Stimulated activated CD4-positive, alpha-beta T cell treated with anti-CD3 and anti-CD28 coated beads, Interleukin-1b, Interleukin-23, amount 100 ng/mL, for 4 hours (primary cell): ENCODE data around the gene CHD2.

ENCODE experiments used
- DNase-seq, 2 donors: peaks; one replicate each; pipeline ENCODE4 v3.0.0-alpha.2; 2020; ENCODE audit warnings: low read depth in 2 of 2

CHD2 gene

DNA sequence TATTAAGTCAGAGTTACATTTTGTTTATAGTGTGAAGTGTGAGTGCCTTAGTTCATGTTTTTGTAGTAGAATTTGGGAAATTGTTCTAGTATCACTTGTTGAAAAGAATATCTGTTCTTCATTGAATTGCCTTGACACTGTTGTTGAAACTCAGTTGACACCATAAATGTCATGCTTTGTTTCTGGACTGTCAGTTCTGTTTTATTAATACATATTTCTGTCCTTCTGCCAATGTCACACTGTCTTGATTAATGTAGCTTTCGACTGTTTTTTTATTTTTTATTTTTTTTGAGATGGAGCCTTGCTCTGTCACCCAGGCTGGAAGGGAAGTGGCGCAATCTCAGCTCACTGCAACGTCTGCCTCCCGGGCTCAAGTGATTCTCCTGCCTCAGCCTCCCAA lies 59.1 kb downstream of the CHD2 start:
- DNase-seq, result no peak

DNA sequence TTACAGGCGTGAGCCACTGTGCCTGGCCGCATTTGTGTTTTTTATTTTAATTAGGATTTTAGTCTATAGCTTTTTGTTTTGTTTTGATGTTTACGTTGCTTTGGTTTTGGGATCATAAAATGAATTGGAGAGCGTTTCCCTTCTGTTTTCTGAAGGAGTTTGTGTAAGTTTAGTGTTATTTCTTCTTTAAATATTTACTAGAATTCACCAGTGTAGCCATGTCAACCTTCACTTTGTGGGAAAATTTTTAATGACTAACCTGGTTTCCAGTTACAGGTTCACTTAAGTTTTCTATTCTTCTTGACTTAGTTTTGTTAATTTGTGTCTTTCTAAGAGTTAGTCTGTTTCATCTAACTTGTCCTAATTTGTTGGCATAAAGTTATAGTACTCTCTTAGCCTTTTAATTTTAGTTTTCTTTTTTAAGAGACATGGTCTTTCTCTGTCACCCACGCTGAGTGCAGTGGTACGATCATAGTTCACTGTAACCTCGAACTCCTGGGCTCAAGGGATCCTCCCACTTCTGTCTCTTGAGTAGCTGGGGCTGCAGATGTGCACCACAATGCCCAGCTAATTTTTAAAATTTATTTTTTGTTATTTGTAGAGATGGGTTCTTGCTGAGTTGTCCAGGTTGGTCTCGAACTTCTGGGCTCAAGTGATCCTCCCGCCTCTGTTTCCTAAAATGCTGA lies 61.0 kb downstream of the CHD2 start:
- DNase-seq, result no peak

DNA sequence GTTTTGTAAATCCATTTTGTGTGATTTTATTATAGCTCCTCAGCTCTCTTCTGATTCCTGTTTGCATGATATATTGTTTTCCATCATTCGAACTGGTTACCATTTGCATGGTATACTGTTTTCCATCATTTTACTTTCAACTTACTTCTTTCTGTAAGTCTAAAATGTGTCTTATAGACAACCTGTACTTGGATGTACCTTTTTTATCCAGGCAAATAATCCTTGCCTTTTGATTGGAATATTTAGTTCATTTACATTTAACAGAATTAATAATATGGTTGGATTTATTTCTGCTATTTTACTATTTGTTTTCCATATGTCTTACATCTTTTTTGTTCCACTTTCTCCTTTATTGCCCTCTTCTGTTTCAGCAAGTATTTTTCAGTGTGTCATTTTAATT lies 62.8 kb downstream of the CHD2 start:
- no peak for DNase-seq

DNA sequence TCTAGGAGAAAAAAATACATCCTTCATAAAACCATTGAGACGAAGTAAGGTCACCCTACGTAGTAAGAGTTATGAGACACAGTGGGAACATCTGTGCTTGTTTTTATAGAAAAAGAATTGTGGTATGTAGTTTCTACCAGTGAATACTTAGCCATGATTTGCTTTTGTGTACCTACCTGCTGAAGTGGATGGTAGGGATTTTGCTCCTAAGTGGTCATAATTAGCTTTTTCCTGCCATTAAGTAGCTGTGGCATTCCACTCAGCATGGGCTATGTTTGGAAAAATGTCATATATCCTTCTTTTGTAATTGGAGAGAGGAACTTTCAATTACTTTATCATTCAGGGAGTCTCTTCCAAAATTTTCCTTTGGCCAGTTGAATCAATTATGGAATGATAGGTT lies 63.7 kb downstream of the CHD2 start:
- no peak for DNase-seq

DNA sequence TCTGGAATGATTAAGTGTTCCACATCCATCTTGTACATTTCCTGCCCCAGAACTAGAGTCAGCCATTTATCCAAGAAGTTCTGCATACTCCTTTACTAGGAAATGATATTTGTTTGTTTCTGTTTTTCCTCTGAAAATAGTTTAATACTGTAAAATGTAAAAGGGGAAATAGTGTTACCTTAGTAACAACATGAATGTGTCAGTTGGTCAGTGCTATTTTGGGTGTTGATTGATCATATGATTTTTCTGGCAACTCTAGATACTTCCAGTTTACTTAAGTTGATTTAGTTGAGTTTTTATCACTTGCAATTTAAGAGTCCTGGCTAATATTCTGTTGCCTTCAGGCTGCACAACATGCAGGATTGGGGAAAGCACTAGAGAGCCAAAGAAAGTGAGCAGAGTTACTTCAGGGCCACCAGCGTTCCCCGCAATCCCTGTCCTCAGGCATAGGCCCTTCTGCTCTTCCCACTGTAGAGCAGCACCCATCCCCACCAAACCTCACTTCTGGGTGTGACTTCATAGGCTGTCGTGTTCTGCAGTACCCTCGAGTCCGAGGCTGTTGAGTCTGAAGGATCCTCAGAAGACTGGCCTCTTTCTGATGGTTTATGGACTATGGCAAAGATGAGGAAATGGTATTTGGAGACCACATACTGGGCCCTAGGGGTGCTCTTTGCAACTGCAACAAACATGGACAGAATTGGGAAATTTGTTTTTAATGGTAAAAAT lies 69.0 kb downstream of the CHD2 start:
- no peak for DNase-seq

DNA sequence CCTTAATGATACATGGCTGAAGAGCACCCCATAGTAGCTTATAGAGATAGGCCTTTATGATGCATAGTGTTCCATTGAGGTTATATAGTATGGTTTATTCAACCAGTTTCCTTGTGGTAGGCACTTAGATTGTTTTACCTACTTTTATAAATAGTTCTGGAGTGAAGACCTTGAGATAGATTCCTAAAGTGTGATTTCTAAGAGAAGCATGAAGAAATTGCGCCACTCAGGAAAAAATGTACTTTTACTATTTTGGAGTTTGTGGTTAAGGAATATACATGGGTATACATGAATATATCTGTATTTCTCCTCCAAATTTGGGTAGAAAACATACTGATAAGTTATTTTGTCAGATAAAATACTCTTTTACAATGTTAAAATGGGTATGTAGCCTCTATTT lies 70.5 kb downstream of the CHD2 start:
- DNase-seq, result no peak

DNA sequence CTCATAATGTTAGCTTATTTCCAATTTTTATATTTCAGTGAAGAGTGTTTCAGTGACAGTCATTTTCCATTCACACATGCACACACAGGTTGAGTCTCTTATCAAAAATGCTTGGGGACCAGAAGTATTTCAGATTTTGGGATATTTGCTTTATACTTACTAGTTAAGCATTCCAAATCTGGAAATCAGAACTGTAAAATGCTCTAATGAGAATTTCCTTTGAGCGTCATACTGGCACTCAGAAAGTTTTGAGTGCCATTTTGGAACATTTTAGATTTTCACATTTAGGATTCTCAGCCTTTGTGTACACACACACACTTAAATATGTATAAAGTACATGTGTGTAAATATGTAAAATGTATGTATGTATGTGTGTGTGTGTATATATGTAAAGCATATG lies 71.0 kb downstream of the CHD2 start:
- DNase-seq, result no peak

DNA sequence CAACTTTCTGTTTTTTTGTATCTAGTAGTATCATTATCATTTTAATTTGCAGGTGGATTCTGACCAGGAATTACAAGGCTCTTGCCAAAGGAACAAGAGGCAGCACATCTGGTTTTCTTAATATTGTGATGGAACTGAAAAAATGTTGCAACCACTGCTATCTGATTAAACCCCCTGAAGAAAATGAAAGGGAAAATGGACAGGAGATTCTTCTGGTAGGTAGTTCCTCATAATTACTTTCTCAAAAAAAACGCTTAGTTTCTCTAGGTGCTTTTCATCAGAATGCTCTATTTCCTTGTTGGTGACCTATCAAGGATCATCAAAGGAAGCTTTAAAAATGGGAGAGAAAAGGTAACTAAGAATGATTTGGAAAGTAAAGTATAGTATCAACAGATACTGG lies 71.6 kb downstream of the CHD2 start:
- no peak for DNase-seq

DNA sequence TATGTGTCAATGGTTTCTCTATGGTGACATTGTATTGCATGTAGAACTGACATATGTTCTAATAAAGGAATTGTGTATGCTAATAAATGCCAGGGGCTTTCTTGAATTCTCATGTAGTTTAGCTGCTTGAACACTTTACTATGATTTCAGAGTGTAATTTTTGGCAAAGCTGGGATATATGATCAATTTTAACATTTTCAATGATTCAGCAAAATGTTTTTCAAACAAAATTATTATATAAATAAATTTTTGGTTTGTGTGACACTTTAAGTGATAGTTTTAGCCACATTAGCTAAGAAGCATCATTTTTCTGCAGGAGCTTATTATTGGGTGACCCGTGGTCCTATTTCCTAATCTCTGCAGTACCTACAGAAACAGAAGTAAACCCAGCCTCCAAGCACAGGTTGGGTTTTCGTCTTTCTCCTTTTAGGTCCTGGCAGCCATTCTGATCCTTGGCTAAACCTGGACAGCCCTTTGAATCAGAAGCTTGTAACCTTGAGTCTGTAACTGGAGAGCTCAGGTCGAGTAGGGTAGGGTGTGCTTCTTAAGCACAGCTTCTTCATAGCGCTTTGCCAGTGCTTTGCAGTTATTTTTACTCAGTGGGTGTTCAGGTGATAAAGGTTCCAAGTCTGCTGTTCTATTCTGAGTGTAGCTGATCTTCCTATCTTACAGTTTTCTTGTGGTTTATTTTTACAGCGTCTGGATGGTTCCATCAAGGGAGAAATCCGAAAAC lies 74.2 kb downstream of the CHD2 start:
- DNase-seq, result no peak

DNA sequence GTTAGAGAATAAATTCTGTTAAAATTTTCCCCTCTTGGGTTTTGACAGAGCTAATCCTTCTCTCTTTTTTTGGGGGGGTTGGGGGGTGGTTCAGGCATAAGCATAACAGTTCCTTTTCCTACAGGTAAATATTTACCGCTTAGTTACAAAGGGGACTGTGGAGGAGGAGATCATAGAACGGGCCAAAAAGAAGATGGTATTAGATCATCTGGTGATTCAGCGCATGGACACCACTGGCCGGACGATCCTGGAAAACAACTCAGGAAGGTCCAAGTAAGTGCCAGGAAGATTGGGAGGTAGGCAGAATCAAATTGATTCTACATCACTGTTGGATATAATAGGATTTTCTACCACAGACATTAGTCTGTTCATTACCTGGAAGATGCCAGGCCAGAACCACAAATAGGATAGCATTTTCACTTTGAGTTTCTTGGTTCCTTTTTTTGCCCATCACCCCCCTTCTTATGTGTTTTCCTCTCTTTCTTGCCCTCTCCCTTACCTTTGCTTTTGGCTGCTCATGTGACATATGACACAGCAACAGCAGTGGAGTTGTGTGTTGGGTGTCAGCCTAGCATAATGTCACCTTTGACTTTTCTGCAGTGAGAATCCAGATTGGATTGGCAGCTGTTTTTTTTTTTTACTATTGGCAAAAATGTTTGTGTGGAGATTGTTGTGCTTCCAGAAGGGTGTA lies 79.0 kb downstream of the CHD2 start:
- DNase-seq, result no peak

DNA sequence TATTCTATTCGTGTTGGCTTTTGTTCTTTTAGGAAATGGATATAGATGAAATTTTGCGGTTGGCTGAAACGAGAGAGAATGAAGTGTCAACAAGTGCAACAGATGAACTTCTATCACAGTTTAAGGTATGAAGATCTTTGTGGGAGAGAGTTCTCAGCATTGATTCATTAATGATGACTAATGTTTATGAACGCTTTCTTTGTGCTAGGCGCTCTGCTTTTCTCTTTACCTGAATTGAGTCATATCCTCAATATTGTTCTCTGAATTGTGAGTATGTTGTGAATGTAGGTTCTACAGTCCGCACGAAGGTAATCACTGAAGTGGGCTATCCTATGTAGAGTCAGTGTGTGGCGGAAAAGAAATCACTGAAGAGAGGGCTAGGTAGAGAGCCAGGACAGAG lies 81.2 kb downstream of the CHD2 start:
- DNase-seq, result no peak

DNA sequence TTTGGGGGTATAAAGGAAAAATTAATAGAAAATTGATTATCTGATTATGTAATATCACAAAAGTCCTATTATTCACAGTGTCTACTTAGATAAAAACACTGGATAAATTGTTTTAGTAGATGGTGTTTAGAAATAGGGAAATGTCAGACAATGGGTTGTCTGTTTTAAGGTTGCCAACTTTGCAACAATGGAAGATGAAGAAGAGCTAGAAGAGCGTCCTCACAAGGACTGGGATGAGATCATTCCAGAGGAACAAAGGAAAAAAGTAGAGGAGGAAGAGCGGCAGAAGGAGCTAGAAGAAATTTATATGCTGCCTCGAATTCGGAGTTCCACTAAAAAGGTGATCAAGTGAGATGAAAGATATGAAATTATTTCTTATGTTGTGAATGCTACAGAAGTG lies 84.0 kb downstream of the CHD2 start:
- no peak for DNase-seq

DNA sequence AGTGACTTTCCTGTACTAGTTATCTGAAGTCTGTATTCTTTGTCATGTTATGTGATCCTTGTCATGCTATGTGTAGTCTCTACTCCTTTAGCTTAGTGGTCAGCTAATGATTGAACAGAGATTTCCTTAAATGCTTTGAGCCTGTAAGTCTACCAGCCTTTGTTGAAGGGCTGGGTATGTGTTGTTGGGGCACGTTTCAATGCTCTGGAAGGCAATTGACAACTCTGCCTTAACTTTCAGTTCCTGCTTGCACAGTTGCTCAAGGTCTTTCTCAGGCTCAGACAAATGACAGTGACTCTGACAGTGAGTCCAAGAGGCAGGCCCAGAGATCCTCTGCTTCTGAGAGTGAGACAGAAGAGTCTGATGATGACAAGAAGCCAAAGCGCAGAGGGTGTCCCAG lies 89.3 kb downstream of the CHD2 start:
- DNase-seq, result no peak

DNA sequence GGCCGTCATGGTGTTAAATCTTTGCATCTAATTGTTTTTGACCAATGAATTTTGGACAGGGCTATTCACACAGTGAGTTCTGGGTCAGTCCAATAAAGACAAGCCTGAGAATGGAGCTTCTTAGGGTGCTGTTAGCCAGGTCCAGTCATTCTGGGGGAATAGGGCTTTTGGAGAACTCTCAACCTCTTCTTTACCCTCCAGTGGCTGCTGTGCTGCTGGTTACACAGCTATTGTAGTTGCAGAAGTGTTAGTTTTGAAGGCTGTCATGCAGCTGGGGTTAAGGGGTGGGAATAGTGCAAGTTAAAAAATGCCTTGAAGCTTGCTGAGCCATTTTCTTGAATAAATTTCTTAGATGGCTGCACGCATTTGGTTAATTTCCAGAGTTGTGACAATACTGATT lies 89.9 kb downstream of the CHD2 start:
- DNase-seq, result no peak

DNA sequence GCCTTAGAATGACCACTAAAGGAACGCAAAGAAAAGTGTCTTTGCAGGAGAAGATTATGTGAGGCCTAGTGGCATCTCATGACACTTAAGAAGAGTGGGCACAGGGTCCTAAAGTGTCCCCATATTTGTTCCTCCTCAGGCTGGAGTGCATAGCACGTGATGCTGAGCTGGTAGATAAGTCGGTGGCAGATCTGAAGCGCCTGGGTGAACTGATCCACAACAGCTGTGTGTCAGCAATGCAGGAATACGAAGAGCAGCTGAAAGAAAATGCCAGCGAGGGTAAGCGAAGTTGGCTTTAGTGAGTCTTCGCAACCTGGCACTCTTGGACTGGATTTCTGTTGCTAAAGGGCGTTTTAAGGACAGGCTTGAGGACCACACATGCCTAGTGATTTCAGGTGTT lies 92.6 kb downstream of the CHD2 start:
- no peak for DNase-seq

DNA sequence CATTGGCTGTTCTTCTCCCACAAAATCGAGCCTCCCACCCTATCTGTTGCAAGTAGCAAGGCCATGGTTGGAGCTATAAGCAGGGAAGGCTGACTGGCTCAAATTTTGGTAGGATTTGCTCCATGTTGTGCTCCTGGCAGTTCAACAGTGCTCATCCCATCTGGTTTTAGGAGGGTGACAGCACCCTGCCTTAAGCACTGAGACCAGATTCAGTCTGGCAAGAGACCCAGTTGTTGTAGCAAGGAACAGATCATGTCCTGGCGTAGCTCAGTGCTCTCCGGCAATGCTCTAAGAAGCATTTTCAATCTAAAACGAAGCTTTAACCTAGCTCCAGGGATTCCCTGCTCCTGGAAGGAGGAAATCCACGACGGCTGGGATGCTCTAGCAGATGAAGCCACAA lies 97.7 kb downstream of the CHD2 start:
- no peak for DNase-seq

DNA sequence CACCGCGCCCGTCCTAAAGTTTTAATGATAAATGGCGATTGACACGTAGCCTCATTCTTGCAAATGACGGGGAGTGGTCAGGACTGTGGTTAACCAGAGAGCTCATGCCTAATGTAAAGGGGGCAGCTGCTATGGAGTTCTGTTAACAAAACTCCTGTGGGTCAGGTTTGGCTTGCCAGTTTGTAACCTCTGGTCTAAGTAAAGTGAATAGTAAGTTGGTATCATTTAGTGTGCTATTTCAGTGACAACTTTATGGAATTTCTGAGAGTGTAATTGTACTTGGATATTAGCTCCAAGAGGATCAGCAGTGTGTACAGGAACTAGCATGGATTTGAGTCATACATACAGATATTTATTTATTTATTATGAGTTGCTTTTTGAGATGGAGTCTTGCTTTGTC lies 101.0 kb downstream of the CHD2 start:
- no peak for DNase-seq

DNA sequence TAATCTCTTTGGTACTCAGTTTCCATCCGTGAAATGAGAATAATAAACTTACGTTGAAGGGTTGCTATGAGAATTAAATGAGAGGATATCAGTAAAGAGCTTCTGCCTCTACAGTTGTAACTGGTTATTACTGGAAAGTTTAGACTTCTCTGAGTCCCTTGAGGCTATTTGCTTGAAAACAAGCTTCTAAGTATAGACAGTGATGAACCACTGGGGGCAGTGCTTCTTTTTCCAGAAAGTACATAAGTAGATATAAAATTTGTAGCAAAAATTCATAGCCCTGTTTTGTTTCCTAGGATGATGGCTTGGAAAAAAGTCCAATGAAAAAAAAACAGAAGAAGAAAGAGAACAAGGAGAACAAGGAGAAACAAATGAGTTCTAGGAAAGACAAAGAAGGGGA lies 101.8 kb downstream of the CHD2 start:
- DNase-seq, result no peak

DNA sequence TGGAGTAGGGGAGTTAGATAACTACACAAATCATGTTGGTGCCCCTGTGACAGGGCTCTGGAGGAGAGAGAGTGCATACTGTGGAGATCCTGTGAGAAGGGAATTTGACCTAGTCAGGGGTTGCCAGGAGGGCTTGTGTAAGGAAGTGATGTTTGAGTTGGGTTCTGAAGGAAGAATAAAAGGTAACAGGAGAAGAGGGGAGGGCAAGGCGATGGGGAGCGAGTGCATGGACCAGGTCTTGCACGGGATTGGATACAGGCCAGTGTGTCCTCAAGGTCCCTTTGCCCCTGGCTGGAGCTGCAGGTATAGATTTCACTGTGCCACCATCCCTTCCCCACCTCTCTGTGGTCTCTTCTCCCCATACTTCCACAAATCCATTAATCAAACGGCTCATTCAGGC lies 105.0 kb downstream of the CHD2 start:
- no peak for DNase-seq

DNA sequence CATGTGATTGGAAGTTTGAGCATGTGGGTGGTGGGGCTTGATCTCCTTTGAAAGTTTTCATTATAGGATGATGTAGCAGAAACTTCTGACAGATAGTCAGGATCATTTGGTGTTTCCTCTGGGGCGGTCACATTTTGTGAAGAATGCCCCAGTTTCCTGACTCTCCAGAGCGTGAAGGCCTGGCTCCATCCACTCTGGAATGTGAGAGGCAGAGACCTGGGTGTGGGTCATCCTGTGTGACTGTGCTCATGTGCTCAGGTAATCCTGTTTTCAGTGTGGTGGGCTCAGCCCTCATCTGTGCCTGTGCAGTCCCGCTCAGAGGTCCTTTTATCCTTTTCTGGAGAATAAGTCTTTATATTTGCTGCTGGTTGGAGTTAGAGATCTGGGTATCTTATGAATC lies 107.9 kb downstream of the CHD2 start:
- DNase-seq, result no peak

DNA sequence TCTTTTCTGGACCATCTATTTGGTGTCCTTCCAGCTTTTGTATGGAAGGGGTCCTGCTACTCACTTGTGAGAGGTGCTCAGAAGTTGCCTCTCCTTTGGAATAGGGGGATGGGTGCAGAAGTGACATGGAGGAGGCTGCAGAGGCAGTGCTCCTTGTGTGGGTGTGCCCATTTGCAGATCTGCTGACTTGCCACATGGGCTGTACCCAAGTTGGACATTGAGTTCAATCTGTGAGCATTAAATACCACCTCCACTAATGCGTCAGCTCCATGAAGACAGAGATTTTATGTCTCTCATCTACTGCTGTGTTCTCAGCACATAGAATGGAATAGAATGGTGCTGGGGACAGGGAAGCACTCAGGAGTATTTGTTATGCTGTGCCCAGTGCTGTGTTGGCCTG lies 112.7 kb downstream of the CHD2 start:
- no peak for DNase-seq

DNA sequence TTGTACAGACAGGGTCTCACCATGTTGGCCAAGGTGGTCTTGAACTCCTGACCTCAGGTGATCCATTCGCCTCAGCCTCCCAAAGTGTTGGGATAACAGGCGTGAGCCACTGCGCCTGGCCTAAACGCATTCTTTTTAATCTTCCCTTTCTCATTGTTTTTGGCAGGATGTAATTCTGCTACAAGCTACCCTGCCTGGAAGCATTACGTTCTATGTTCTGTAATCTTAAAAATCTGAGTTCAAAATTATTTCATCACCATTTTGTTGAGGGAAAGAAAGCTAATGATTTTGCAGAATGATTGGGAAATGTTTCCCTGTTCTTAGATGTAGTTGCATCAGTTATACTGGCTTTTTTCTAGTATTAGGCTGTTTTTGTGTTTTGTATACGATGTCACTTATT lies 117.4 kb downstream of the CHD2 start:
- DNase-seq, result no peak

DNA sequence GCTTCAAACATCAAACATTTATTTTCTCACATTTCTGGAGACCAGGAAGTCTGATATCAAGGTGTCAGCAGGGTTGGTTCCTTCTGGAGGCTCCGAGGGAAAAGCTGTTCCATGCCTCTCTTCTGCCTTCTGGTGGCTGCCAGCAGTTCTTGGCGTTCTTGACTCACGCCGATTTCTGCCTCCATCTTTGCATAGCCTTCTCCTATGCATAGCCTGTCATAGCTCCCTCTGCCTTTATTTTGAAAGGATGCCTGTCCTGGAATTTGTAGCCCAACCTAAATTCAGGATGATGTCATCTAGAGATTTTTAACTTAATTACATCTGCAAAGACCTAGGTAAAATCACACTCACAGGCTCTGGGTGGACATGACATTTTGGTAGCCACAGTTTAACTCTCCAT lies 118.5 kb downstream of the CHD2 start:
- no peak for DNase-seq
